ENCODE measurements around the gene MCF2L.

The MCF2L gene

DNA sequence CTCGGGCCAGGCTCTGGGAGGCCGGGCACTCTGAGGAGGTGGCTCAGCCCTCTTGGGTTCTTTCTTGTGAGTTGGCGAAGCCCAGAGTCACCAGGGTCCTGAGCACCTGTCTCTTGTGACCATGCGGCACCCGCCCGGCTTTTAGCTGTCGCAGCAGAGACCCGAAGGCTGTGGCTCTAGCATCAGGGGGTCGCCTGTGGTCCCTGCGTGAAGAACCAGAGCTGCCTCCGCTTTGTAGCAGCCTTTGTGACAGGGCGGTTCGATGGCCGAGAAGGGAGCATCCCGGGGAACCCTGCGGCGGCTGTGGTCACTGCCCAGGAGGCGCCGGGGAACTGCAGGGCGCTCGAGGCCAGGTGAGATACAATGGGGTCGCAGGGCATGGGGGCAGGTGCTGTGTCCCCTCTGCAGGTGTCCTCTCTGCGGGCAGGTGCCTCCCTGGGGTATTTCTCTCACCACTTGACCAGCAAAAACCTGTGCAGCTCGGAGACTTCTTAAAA, 10.4 kb downstream of the MCF2L start:
- no peak for DNase-seq (ENCODE audit: low spot score)

DNA sequence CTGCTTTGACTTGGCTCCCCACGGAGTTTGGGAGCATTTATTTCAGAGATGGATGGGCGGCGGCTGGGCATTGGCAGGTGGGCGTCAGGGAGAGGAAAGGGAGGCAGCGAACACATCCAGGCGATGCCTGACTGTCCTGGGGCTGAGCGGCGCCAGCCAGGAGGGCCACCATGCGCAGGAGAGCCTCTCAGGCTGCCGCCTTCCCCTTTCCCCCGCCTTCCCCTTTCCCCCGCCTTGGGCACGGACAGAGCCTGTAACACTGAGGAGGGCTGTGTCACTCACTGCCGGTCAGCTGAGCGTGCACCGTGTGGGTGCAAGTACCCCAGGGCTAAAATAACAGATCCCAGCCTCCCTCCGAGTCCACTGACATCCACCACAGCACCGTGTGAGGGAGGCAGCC, 11.4 kb downstream of the MCF2L start:
- DNase-seq (ENCODE audit: low spot score) = no peak

DNA sequence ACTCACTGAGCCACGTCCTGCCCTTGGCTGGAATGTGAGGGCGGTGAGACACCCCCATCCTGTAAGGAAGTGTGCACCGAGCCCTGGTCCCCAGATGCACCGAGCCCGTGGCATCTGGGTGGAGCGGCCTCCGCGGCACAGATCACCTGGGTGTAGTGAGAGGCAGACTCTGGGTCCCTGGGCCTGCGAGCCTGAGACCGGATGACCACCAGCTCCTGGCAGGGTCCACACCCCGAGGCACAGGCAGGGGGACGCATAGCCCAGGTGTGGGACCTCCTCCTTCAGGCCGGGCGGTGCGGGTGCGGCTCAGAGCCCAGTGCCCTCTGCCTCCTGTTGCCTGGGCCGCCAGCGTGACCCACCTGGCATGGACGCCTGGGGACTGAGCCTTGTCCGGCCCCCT, 12.4 kb downstream of the MCF2L start:
- DNase-seq (ENCODE audit: low spot score) = no peak

DNA sequence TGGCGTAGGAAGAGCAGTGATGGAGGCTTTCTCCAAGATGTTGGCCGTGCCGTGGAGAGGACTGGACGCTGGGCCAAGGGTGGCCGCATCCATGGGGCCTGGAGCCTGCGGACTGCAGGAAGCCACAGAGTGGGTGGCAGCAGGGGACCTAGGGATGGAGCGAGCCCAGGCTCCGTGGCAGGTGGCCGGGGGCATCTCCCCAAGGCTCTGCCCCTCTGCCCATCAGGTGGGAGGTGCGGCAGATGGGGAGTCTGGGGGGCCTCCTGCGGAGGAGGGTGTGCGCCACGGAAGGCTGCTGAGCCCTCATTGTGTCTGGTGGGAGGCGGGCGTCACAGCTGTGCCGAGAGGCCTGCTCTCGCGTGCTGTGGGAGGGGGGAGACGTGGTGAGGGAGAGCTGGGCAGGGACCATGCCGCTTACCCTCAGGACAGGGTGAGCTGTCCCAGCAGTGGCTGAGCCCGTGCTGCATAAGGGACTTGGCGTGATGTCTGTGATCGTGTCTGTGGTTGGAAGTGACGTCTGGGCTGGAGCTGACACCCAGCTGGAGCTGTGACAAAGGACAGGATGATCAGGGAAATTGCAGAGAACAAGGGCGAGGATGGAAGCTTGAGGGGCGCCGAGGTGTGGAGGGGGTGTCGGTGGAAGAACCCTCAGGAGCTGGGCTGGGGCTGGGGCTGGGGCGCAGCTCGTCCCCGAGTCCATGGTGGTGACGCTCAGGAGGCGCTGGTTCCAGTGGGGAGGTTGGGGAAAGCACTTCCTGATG, 13.4 kb downstream of the MCF2L start:
- no peak for DNase-seq (ENCODE audit: low spot score)

DNA sequence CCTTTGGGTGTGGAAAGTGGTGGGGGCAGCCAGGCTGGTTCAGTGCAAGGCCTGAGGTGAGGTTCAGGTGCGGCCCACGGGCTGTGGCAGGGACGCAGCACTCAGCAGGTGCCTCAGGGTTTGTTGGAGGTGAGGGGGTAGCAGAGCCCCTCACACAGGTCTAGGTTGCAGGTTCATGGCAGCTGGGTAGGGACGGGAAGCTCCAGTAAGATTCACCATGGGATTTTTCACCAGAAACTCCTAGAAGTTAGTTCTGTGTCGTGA, 14.0 kb downstream of the MCF2L start:
- DNase-seq (ENCODE audit: low spot score) = no peak

DNA sequence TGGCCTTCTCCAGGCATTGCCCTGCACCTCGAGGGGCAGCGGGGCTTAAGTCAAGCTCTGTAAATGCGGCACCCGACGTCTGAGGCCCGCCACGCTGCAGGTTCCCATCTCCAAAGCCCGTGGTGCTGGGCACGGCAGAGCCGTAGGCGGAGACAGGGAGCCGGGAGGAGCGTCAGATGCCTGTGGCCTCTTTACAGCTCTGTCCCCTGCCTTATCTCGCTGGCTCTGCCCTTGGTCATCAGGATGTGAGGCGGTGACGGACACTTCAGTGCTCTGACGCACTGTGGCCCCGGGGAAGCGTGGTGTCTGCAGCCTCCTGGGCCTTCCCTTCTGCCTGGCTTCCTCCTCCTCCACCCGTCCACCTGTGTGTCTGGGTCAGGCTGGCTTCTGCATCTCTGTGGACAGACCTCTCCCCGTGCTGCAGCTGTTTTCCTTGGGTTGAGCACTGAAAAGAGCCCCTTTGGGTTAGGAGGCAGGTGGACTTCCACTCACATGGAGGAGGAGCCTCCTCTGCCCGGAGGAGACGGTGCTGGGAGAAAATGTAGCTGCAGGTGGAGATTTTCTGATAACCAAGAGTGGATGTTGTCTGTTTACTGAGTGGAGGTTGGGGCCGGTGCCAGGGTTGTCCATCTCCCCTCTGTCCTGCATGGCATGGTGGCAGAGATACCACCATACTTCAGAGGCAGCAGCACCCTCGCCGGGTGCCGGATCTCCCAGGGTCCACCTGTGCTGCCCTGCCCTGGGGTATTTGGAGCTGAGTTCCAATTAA, 14.6 kb downstream of the MCF2L start:
- no peak for DNase-seq (ENCODE audit: low spot score)

DNA sequence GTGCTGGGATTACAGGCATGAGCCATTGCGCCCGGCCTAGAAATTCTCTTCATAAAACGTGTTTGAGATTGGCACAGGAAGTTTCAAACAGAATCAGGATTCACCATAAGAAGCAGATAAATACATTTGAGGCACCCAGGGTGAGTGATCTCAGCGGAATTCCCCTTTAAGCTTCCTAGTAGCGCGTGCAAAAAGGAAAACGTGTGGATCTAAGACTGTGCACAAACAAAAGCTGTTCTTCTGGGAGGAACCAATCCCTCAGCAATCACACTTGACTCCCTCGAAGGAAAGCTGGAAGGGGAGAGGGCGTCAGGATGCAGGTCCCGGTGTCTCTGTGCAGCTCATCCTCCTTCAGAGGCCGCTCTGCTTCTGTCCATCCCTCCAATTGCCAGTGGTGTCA, 15.5 kb downstream of the MCF2L start:
- no peak for DNase-seq (ENCODE audit: low spot score)

DNA sequence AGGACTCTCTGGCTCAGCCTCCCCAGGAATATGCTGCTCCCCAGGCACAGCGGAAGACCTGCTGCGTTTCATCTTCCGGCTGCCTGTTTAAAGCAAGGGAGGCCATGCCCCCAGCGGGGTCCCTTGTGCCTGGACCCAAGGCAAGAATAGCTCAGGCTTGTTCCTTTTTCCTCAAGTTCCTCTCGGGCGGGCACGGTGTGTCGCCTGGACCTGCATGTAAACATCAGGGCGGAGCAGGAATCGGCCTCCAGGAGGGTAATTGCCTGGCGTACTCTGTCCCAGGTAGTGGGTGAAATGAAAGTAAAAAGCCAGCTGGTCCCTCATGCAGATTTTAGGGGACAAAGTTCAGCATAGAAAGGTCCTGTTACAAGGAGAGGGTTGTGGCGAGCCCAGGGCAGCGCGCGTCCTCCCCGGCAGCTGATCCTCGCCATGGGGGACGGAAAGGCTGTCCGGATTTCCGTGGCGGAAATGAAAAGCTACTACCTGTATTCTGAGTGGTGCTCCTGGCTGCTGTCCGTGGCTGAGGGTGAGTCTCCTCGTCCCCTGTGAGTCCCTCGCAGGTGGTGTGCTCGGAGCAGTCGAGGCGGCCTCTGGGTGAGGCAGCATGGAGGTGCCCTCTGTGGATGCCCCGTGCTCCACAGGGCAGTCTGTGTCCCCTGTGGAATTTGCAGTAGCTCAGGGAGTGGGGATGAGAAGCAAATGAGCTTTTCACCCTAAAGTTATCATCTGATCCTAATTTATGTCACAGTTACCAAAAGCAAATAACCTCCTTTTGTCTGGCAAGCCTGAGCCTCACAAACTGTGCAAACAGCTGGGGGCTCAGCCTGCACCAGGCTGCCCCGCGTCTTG, 16.2 kb downstream of the MCF2L start:
- DNase-seq (ENCODE audit: low spot score) = no peak

DNA sequence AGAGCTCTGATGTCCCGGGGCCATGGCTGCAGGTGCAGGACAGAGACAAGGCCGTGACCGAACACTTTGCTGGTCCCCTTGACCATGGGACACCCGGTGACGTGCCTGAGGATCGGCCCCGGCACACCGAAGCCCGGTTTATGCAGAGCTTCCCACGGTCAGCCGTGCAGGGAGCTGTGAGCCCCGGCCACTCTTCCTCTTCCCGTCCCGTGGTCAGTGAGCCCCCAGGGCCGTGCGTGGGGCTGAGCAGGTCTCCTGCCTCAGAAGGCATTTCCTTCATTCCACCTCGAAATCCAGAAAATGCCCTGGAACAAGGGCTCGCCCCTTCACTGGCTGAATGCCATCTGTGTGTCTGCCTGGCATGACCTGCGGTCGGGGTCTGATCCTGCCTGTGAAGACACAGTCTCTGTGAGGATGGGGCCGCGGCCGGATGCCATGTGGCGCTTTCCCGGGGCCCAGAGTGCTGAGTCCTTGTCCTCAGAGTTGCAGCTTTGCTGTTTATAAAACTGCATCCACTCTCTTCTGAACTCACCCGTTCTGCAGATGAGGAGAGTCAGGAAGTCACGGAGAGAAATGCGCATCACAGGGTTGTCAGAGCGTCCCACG, 16.9 kb downstream of the MCF2L start:
- DNase-seq (ENCODE audit: low spot score) = no peak

DNA sequence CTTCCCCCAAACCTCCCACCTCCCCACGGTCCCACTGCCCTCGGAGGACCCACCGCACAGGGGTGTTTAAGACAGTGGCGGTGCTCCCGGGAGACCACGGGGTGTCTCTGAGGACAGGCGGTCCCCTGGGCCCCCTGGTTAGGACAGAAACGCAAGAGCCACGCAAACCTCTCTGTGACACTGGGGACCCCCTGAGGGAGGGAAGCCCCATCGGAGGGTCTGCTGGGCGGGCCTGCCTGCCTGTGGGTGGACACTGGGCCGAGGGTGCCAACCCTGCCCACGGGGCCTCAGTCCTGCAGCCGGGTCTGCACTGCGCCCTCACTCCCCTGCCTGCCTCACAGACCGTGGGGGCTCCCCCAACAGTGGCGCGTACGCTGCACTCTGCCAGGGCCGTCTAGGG, 17.5 kb downstream of the MCF2L start:
- DNase-seq (ENCODE audit: low spot score) = no peak

DNA sequence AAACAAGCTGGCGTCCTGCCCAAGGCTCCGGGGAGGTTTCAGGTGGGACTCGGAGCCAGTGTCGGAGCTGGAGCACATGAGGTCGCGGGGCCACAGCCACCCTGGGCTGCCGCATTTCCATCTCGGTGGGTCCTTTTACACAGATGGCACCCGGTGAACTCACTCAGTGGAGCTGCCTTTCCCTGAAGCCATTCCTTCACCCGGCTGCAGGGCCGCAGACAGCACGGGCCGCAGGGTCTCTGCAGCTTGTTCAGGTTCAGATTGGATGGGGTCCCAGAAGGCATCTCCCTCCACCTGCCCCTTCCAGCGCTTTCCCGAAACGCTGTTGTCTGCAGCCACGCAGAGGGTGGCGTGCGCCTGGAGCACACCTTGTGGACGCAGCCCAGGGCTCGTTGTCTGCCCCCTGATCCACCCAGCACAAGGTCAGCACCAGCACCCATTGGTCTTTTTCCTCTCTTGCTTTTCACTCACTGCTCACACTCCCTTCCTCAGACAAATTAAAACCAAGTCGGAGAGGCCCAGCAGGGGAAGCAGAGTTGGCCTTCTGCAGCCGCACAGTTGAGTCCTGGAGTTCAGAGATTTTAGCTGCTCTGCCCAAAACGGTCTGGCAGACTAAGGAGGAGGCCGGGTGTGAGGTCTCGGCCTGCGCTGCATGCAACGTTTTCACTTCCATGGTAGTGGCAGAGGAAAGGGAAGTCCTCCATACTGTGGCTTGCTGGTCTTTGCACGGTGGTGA, 18.1 kb downstream of the MCF2L start:
- no peak for DNase-seq (ENCODE audit: low spot score)

DNA sequence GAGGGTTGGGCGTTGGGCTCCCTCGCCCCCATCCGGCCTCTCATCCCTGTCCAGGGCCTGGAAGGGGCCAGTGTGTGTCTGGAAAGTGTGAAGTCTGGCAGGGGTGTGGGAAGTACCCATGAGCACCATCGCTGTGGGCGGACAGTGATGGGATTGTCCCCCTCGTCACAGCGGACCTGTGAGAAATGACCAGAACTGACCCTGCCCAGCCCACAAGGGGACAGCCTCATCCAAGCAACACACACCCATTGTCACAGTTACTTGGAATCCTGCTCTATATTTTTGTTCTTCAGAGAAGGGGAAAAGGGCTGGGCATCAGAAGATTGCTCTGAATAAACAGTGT, 18.6 kb downstream of the MCF2L start:
- DNase-seq (ENCODE audit: low spot score) = no peak

DNA sequence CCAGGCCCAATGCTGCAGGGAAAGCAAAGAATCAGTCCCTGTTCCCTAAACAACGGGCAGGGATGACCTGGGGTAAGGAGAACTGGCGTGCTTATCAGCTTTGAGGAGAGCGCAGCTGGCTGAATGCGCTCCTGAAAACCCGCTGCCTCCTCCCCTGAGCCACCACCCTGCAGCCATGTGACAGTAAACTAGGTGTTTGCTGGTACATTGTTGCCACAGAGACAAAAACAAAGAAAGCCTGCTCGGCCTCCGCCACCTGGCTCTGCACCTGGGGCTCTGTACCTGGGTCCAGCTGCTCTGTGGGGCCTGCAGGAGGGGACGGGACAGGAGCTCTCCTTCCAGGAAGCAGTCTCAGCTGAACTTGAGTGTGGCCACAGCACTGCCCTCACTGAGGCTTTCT, 21.8 kb downstream of the MCF2L start:
- DNase-seq (ENCODE audit: low spot score) = no peak

DNA sequence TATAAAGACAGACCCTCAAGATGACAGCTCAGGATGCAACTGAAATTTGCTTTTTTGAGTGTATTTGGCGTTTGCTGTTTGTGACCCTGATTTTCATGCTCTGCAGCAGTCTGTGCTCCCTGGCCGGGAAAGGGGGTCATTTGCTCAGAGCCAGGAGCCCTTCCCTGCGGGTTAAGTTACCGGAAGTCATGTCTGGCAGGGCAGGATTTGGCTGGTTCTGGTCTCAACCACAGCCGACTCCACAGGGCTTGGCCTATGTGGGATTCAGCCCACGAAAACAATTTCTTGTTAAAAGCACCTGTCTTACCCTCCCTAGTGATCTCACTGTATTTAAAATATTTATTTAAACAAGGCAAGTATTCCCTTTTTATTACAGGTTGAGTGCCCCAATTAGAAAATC, 22.6 kb downstream of the MCF2L start:
- DNase-seq (ENCODE audit: low spot score) = no peak

DNA sequence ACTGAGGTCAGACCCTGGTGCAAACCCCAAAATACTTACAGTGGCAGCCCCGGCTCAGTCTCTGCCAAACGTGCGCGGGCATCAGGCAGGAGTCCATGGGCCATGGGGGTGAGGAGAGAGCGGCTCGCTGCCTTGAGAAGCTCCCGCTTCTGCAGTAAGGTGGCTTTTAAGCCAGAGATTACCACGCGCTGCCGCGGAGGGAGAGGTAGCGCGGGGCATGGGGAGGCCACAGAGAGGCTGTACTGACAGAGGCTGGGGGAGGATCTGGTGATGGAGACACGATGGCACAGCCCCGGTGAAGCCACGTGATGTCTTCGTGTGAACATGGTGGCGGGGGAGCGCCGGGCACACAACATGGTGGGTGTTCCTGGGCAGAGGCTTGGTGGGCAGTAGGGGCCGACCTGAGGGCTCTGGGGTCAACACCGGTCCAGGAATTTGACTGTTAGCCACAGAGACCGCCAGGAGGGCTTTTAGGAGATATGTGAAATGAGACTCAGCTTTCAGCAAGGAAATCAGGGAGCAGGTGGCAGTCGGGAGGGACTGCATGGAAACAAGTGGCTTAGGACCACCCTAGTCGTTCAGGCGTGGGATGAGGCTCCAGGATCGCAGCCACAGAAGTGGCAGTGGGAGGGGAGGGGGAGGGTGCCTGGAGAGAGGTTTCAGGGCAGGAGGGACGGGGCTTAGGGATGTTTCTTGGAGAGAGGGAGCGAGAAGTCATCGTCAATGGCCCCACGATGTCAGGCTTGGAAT, 24.1 kb downstream of the MCF2L start:
- no peak for DNase-seq (ENCODE audit: low spot score)

DNA sequence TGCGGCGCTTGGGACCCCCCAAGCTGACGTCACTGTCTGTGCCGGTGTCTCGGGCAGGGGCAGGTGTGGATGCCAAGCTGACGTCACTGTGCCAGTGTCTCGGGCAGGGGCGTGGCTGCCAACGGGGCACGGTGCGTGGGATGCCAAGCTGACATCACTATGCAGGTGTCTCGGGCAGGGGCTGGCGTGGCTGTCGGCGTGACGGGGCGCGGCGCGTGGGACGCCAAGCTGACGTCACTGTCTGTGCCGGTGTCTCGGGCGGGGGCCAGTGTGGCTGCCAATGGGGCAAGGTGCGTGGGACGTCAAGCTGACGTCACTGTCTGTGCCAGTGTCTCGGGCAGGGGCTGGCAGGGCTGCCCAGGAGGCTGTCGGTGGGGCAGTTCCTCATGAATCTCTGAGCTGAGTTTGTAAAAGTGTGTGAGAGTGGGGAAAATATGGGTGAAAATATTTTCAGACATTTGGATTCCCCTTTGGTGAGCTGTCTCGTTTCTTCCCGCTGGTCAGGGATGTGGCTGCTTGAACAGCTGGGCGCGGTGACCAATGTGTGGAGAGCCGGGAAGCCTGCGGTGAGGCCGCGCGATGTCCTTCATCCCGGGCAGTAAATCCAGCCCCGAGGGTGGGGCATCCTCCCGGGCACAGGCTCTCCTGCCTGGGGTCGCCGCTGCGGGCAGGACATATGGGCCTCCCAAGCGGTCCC, 25.2 kb downstream of the MCF2L start:
- DNase-seq (ENCODE audit: low spot score) = no peak

DNA sequence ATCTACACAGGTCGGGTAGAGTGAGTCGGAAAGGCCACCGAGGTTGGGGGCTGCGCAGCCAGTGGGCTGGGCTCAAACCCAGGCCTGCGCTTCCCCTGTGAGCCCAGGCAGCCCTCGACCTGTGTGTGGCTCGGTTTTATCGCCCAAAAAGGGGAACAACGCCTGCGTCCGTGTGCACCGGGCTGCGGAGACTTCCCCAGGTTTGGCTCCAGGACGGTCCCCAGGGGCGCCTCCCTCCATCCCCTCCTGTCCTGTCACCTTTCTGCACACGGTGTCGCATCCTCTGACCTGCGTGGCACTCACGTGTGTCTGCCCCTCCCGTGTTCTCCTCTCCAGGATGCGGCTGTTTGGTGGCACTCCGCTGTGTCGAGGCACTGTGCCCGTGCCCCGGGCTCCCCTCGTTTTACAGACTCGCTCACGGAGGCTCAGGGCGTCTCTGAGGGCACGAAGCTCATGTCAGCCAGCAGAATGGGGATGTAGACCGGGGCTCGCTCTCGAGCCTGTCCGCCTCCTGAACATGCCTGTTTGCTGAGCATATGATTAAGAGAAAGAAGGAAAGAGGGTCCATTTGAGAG, 25.9 kb downstream of the MCF2L start:
- DNase-seq (ENCODE audit: low spot score) = no peak

DNA sequence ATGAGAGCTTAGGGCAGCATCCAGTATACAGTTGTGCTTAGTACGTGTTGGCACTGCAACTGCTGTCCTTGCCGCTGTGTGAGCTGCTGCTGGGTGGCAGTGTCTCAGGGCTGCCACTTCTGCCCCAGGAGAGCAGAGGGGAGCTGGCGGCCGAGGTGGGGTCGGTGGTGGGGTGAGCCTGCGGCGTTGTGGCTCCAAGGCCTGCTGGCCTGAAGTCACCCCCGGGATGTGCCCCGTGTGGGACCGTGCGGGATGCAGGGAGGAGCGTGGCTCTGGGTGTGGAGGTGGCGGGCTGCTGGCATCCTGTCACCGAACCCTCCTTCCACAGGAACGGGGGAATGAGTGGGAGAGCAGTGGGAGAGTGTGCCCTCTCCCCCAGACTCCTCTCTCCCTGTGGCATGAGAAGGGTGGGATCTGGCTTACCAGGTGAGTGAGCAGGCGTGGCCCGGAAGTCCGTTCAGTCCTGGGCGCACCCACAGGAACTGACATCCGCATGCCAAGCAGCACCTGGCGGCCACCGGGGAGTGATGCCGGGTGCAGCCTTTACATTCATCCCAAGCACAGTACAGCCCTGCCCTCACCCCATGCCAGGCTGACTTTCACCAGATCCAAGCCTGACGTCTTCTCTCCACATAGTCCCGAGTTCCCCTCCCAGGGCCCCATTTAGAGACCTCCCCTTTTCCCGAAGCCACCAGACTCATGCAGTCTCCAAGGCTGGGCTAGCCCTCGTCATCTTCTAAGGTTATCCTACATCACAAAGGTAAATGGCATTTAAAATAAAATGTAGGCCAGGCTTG, 26.6 kb downstream of the MCF2L start:
- no peak for DNase-seq (ENCODE audit: low spot score)

DNA sequence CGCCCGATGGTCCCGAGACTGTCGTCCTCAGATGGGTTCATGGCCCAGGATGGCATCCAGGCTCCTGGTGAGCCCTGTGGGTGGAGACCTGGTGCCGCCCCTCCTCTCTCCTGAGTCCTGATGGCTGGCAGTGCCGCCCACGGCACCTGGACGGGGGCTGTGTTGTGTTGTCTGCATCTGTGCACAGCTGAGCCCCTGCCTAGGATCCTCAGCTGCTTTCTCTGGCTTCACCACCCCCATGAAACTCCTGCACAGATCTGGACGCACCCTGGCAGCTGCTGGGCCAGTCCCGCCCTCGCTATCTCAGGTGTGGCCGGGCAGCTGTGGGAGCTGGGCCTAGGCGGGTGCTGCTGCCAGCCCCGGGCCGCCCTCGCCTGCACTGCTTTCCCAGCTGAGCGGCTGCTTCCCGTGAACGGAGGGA, 27.7 kb downstream of the MCF2L start:
- no peak for DNase-seq (ENCODE audit: low spot score)
